HL-60 (cell line): ENCODE measurements around the gene PPM1H.

Source experiments
- CTCF ChIP-seq: IDR thresholded peaks from one replicate; pipeline ENCODE4 v1.5.1; 2011; ENCODE audit warnings: low read length, control low read depth, inconsistent platforms; ENCODE audit not compliant: insufficient read depth
- GABPA ChIP-seq: IDR thresholded peaks from 2 replicates; pipeline ENCODE4 v1.6.1; 2012; ENCODE audit warnings: low read depth
- POLR2AphosphoS5 ChIP-seq: IDR thresholded peaks from 2 replicates; pipeline ENCODE4 v1.6.1; 2012; ENCODE audit warnings: low read depth

- TF ChIP-seq CTCF (no peak), GABPA (no peak), POLR2AphosphoS5 (peak; percentile 35; the same call in 1 of the 2 replicates)
Observed at GRCh38 chr12:62625228-62625627, 309.7 kb downstream of the PPM1H start.
